DND-41 (cell line): ENCODE data around the gene RPN2.

Experiments
- ATAC-seq: fragments of 200-7000 bp; cut with Tn5 transposase; 3 replicates; pipeline ENCODE4 v1.9.1; 2021; ENCODE audit warnings: low read depth; ENCODE audit not compliant: insufficient read depth
- DNase-seq: peaks from one replicate; pipeline ENCODE4 v3.0.0-alpha.2; 2020
- H2AFZ ChIP-seq: 2 replicates; pipeline ENCODE4 v1.6.0; 2012; ENCODE audit warnings: low read depth, low read length
- H3K27ac ChIP-seq: 2 replicates; pipeline ENCODE4 v1.5.1; 2012; ENCODE audit warnings: low read length, inconsistent platforms
- H3K27me3 ChIP-seq: fragments of 200-600 bp; sonication (generic); 2 replicates; pipeline ENCODE4 v1.6.0; 2012; ENCODE audit warnings: low read length, mild to moderate bottlenecking, inconsistent platforms; ENCODE audit not compliant: insufficient read depth, poor library complexity
- H3K36me3 ChIP-seq: 2 replicates; pipeline ENCODE4 v1.5.1; 2012; ENCODE audit warnings: low read length, inconsistent platforms; ENCODE audit not compliant: insufficient read depth
- H3K4me1 ChIP-seq: 2 replicates; pipeline ENCODE4 v1.5.1; 2012; ENCODE audit warnings: mild to moderate bottlenecking, low read length; ENCODE audit not compliant: insufficient read depth
- H3K4me2 ChIP-seq: 2 replicates; pipeline ENCODE4 v1.6.0; 2012; ENCODE audit warnings: mild to moderate bottlenecking, moderate library complexity, low read length, inconsistent platforms; ENCODE audit not compliant: insufficient read depth
- H3K4me3 ChIP-seq, 2 experiments: fragments of 200-600 bp in 1 of 2; shearing (Covaris generic) in 1 of 2; 2 replicates each; pipeline ENCODE4 v1.5.1; 2012 to 2016; ENCODE audit warnings: inconsistent platforms in 2 of 2, low read length in 2 of 2, mild to moderate bottlenecking in 2 of 2, low read depth in 1 of 2, moderate library complexity in 1 of 2
- H3K79me2 ChIP-seq: 2 replicates; pipeline ENCODE4 v1.6.0; 2012; ENCODE audit warnings: low read length, inconsistent platforms; ENCODE audit not compliant: insufficient read depth
- H3K9ac ChIP-seq: 2 replicates; pipeline ENCODE4 v1.6.0; 2012; ENCODE audit warnings: low read depth, mild to moderate bottlenecking, inconsistent platforms, low read length, moderate library complexity
- H3K9me3 ChIP-seq: 2 replicates; pipeline ENCODE4 v1.5.1; 2012; ENCODE audit warnings: low read length, moderate library complexity, mild to moderate bottlenecking, inconsistent platforms; ENCODE audit not compliant: insufficient read depth, severe bottlenecking
- H4K20me1 ChIP-seq: 2 replicates; pipeline ENCODE4 v1.6.0; 2012; ENCODE audit warnings: low read length; ENCODE audit not compliant: insufficient read depth
- EZH2 ChIP-seq: IDR thresholded peaks from 3 replicates; pipeline ENCODE4 v1.6.1; 2012; ENCODE audit warnings: borderline replicate concordance, low read depth, mild to moderate bottlenecking, moderate library complexity, low read length, inconsistent platforms; ENCODE audit not compliant: severe bottlenecking
- TF ChIP-seq, protein P1 (sequence below): IDR thresholded peaks from 2 replicates; pipeline ENCODE4 v1.5.1; 2012; ENCODE audit warnings: borderline replicate concordance, low read length, moderate library complexity, mild to moderate bottlenecking; ENCODE audit not compliant: poor library complexity, severe bottlenecking; ENCODE audit errors: extremely low read depth

Gene RPN2

DNA sequence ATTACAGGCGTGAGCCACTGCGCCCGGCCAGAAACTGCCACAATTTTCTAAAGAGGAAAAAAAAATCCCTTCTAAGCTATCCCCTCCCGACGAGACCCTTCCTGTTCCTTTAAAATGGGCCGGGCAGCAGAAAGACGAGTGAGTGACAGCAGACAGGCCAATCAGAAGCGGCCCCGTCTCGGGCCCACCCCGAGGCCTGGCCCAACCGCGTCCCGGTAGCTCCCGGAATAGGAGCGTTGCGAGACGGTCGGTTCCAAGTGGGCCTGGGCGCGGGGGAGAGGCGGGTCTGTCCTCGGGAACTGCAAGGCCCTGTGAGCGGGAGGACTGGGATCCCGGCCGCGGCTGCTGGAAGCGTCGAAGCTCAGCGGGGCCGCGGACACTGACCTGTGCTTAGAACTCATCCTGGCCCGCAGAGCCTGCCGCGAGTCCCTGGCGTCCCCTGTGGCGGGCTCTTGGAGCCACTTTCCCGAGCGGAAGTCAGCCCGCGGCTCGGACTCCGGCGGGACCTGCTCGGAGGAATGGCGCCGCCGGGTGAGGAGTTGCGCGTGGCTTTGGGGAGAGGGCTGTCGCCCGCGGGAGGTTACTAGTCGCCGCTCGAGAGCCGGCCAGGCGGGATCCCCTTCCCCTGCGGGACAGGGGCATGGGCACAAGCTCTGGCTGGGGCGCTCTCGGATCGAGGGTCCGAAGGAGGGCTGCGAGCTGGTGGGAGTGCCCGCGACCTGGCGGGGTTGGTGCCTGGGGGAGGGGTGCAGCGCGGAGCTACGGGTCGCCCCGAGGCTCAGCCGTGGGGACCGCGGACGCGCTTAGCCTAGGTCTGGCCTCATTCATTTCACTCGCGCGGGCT is at the start of gene RPN2, which contains the start of gene MROH8:
TSS of gene RPN2 (plus strand) at position 492 of the 844 bp plus-strand sequence. CDS start at position 519, 27 bp downstream.
TSS of gene MROH8 (minus strand) at position 710 of the 844 bp plus-strand sequence.
- peak within 1 kb of the TSS; percentile 91 for H3K9ac ChIP-seq
- H2AFZ ChIP-seq, result peak within 1 kb of the TSS; percentile 88
- no peak for TF ChIP-seq EZH2
- TF ChIP-seq, protein P1, sequence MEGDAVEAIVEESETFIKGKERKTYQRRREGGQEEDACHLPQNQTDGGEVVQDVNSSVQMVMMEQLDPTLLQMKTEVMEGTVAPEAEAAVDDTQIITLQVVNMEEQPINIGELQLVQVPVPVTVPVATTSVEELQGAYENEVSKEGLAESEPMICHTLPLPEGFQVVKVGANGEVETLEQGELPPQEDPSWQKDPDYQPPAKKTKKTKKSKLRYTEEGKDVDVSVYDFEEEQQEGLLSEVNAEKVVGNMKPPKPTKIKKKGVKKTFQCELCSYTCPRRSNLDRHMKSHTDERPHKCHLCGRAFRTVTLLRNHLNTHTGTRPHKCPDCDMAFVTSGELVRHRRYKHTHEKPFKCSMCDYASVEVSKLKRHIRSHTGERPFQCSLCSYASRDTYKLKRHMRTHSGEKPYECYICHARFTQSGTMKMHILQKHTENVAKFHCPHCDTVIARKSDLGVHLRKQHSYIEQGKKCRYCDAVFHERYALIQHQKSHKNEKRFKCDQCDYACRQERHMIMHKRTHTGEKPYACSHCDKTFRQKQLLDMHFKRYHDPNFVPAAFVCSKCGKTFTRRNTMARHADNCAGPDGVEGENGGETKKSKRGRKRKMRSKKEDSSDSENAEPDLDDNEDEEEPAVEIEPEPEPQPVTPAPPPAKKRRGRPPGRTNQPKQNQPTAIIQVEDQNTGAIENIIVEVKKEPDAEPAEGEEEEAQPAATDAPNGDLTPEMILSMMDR, result no peak
- H3K4me3 ChIP-seq, result peak within 1 kb of the TSS; percentile 69 to 83
- DNase-seq (peak; percentile 99), ATAC-seq (peak; percentile 96)
- peak within 1 kb of the TSS; percentile 77 for H3K4me2 ChIP-seq
- H3K27ac ChIP-seq, result peak within 1 kb of the TSS; percentile 100
- H3K4me1 ChIP-seq, result peaks cover 35% of the 10 kb centered on the region
- no peaks in the 10 kb centered on the region for H3K9me3 ChIP-seq
- peaks cover 68% of the 10 kb centered on the region for H3K79me2 ChIP-seq
- peaks cover 38% of the 10 kb centered on the region for H4K20me1 ChIP-seq
- H3K27me3 ChIP-seq, result no peaks in the 10 kb centered on the region
- H3K36me3 ChIP-seq, result peaks cover 23% of the 10 kb centered on the region

DNA sequence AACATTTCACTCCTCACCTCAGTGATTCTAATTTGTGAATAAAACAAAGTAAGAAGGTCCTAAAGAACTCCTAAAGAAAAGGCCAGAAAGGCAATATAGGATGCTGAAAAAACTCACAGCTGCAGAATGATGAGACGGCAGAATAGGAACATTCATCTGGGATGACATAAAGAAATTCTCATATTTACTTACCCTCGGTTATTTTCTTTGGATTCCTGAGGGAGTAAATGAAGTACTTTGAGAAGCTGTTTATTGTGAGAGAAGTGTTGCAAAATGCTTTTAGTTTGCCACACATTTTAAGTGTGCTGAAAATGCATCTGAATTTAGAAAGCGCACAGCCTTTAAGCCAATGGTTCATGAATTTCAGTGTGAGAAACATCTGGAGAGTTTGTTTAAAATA is 47.6 kb upstream of the RPN2 start:
- Histone ChIP-seq H3K9ac (no peak overlapping the region), H3K27me3 (no peaks in the 10 kb centered on the region), H3K4me1 (no peaks in the 10 kb centered on the region), H4K20me1 (no peaks in the 10 kb centered on the region), H3K36me3 (no peaks in the 10 kb centered on the region), H3K4me2 (no peak overlapping the region), H3K9me3 (no peaks in the 10 kb centered on the region), H3K27ac (no peak overlapping the region), H3K4me3 (no peak overlapping the region), H2AFZ (no peak overlapping the region), H3K79me2 (no peaks in the 10 kb centered on the region)
- TF ChIP-seq EZH2, result no peak
- TF ChIP-seq, protein P1, result no peak
- no peak for ATAC-seq
- DNase-seq, result no peak

DNA sequence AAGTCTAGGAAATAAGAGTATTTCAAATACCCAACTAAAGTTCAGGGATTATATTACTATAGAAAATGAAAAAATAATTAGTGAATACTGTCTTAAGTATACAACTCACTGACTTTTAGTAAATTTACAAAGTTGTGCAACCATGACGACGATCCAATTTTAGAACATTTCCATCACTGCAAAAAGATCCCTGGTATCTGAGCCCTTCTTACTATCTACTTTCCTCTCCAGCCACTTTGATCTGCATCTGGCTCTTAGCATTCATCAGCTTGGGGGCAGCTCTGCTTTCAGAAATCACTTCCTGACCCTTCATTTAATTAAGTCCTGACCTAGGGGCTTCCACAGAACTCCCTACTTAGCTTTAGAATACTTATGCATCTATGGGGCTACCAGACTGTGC is 45.2 kb upstream of the RPN2 start:
- no peak for ATAC-seq
- H3K79me2 ChIP-seq, result no peaks in the 10 kb centered on the region
- no peaks in the 10 kb centered on the region for H3K36me3 ChIP-seq
- H3K9ac ChIP-seq, result no peak overlapping the region
- no peaks in the 10 kb centered on the region for H3K9me3 ChIP-seq
- no peak overlapping the region for H2AFZ ChIP-seq
- no peak overlapping the region for H3K4me3 ChIP-seq
- no peak overlapping the region for H3K4me2 ChIP-seq
- DNase-seq, result no peak
- no peak for TF ChIP-seq EZH2
- TF ChIP-seq, protein P1, result no peak
- no peaks in the 10 kb centered on the region for H4K20me1 ChIP-seq
- H3K27ac ChIP-seq, result no peak overlapping the region
- no peaks in the 10 kb centered on the region for H3K4me1 ChIP-seq
- no peaks in the 10 kb centered on the region for H3K27me3 ChIP-seq
